Activated T-helper 1 cell treated with anti-CD3 and anti-CD28 coated beads, Interleukin-2, amount 50 U/mL, for 16 hours (primary cell): Measurements from ENCODE around the gene AURKB.
"Not testable (repeated sequence)": the region's sequence is repeated elsewhere in the genome, so short reads cannot be mapped to it uniquely, and the experiment has no call there.

Experiments used
- DNase-seq, 2 donors: peaks; one replicate each; pipeline ENCODE4 v3.0.0-alpha.2; 2020; ENCODE audit warnings: low read depth in 1 of 2, low spot score in 1 of 2

AURKB gene

GRCh38 chr17:8209907-8210760, at the start of gene AURKB:
Gene AURKB, minus strand, starts transcription at chr17:8210575. Its CDS starts 351 bp downstream, at chr17:8210224.
- DNase-seq: peak; percentile 82 to 86

GRCh38 chr17:8257801-8258200, 47.4 kb upstream of the AURKB start:
- DNase-seq: no peak

GRCh38 chr17:8256691-8257090, 46.3 kb upstream of the AURKB start:
- DNase-seq: no peak

DNA sequence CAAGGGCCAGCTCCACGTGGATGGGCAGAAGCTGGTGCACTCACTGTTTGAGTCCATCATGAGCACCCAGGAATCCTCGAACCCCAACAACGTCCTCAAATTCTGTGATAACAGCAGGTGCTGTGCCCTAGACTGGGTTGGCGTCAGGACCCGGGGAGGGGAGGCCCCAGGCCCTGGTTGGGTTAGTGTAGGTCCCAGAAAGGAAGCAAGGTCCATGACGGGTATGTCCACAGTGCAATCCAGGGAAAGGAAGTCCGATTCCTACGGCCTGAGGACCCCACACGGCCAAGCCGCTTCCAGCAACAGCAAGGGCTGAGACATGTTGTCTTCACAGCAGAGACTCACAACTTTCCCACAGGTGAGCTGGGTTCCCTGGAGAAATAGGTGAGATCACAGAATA, 45.9 kb upstream of the AURKB start:
- DNase-seq: no peak

- no peak for DNase-seq
Measured at GRCh38 chr17:8255499-8255898, 45.1 kb upstream of the AURKB start.

DNA sequence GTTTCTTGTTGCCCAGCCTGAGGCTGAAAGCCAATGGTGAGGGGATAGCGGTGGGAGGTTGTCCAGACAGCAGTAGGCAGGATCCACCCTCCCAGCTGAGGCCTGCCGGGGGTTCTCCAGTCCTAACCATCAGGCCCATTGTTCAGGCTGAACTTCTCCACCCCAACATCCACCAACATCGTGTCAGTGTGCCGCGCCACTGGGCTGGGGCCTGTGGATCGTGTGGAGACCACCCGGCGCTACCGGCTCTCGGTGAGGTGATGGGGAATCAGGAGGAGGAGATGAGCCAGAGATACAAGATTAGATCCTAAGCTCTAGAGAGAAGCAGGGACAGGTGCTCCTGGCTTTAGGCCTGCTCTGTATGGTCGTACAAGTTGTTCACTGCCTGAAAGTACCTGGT, 44.5 kb upstream of the AURKB start:
- no peak for DNase-seq

- no peak for DNase-seq
Measured at GRCh38 chr17:8253801-8254200, 43.4 kb upstream of the AURKB start.

DNA sequence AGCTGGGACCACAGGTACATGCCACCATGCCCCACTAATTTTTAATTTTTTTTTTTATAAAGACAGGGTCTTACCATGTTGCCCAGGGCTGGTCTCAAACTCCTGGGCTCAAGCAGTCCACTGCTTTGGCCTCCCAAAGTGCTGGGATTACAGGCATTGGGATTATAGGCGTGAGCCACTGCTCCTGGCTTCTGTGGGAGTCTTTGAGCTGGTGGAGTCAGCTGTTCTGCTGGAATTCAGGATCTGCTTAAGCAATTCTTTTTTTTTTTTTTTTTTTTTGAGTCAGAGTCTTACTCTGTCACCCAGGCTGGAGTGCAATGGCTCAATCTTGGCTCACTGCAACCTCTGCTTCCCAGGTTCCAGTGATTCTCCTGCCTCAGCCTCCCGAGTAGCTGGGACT, 41.0 kb upstream of the AURKB start:
- not testable (repeated sequence) for DNase-seq

DNA sequence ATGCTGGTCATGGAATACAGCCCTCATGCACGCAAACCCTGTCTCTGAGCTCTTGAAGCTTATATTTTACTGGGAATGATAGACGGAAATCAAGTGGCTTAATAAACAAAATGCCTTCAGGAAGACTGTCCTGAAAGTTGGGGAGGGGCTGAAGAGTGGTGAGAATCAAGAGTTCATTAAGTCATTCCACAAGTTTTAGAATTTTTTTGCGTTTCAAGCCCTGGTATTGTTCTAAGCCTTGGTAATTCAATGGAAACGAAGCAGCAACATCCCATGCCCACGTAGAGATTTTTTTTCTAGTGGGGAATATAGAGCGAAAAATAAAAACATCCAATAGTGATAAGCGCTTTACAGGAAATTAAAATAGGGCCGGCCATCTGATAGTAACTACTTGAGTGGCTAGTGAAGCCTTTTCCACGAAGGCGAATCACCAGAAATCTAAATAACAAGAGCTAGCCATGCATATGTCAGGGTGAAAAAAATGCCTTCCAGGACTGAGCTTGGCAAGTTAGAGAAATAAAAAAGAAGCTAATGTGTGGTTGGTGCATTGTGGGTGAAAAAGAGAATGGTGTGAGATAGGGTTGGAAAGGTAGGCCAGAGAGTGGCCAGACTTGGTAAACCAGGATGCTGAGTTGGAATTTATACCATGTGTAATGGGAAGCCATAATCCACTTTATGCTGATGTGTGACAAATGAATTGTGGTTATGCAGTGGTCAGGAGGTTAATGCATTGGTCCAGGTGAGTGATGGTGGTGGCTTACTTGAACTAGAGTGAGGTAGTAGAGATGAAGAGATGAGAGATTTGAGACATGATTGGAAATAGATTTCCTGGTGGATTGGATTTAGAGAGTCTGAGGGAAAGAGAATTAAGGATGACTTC, 39.5 kb upstream of the AURKB start:
- no peak for DNase-seq

GRCh38 chr17:8248751-8249607, 38.6 kb upstream of the AURKB start, which contains the start of gene PFAS:
Gene PFAS, plus strand, starts transcription at chr17:8249289. Its CDS starts 4,649 bp downstream, at chr17:8253938.
- DNase-seq: peak; percentile 93 to 96

DNA sequence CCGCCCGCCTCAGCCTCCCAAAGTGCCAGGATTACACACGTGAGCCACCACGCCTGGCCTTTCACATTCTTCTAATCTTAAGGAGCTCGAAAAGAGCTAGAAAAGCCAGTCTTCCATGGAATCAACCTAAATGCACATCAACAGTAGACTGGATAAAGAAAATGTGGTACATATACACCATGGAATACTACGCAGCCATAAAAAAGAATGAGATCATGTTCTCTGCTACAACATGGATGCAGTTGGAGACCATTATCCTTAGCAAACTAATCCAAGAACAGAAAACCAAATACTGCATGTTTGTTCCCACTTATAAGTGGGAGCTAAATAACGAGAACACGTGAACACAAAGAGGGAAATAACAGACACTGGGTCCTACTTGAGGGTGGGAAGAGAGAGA, 34.4 kb upstream of the AURKB start:
- DNase-seq: no peak

DNA sequence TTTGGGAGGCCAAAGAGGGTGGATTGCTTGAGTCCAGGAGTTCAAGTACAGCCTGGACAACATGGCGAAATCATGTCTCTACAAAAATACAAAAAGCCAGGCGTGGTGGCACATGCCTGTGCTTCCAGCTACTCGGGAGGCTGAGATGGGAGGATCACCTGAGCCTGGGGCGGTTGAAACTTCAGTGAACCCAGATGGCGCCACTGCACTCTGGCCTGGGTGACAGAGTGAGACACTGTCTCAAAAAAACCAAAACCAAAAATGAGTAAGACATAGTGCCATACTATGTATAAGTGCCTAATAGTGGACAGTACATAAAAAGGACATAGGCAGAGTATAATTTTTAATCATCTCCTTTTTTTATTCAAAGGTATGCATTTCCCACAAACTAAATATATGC, 33.5 kb upstream of the AURKB start:
- DNase-seq: no peak

DNA sequence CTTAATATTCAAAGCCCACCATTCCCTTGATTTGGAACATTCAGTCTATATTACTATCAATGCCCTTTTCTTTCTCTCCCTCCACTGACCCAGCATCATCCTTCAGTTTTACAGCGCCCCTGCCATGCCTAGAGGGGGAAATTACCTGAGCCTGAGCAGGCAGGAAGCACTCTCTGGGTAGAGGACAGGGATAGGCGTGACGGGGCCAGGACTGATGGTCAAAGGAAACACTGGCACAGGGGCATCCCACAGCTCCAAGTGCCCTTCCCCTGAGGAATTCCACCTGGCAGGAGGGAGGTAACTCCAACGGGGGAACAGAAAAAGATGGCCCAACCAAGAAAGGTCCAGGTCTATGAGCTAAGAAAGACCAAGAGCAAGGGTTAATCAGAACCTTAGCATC, 27.5 kb upstream of the AURKB start:
- no peak for DNase-seq

GRCh38 chr17:8237175-8237574, 26.8 kb upstream of the AURKB start:
- DNase-seq: no peak

DNA sequence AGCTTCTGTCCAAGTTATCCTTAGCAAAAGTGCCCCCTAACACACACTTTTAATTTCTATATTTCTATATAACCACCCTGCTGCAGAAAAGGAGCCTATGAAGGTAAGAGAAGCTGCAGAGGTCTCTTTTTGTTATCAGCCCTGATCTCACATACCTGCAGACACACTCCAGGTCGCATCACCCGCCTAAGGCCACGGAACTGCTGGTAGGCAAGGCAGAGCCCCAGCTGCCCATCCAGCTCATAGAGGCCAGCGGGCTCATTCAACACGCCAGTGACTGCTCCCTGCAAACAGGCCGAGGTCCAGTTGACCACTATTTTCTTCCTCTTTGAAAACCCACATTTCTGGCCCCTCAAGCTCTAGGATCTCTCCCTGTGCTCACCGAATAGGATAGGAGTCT, 25.3 kb upstream of the AURKB start:
- no peak for DNase-seq

DNA sequence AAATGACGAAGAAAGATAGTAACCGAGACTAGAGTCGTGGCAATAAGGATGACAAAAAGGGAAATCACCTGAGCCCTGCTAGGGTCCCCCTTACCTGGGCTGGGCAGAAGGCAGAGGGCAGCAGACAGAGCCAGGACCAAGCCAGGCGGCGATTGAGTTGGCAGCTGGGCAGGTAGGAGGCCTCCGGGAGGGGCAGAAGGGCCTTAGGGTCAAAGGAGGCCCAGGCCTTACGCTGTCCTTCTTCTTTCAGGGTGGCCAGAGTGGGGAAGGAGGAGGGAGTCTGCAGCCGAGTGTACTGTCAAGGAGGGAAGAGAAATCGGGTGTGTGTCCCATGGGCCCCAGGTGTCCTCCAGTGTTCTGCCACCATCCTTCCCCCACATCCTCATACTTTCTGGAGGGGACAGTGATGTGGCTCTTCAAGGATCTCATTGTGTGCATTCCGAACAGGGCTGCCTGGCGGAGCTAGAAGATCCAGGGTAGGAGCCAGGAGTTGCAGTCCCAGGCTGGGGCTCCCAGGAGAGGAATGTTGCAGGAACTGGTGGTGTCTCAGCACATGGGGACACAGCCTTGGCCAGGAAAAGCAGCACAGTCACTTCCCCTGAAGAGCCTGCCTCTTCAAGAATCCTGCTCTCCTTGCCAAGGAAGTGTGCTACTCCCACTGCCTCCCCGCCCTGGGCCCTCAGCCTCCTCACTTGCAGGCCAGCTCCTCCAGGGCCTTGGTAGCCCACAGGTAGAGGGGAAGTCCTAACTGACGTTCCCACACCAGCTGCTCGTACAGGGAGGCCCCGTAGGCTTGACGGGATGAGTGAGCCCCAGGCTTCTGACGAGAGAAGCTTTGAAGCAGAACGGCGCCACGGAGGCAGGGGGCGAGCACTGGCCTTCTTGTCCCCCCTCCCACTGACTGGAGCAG, 24.2 kb upstream of the AURKB start:
- DNase-seq: no peak

DNA sequence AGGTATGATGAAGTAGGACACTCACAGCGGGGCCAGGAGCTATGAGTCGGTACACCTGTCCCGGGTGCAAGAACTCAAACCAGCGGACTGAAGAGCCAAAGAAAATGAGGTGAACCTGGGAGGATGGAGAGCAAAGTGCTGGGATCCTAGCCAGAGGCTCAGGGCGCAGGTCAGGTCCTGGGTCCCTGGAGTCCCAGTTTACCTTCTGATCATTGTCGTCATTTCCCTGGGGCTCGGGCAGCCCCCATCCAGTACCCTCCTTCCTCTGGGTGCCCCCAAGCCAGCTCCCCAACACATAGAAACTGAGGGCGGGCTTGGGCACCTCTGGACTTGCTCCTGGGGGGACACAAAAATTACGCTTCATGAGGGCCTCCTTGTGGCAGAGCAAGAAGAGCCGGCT, 21.3 kb upstream of the AURKB start:
- no peak for DNase-seq

DNA sequence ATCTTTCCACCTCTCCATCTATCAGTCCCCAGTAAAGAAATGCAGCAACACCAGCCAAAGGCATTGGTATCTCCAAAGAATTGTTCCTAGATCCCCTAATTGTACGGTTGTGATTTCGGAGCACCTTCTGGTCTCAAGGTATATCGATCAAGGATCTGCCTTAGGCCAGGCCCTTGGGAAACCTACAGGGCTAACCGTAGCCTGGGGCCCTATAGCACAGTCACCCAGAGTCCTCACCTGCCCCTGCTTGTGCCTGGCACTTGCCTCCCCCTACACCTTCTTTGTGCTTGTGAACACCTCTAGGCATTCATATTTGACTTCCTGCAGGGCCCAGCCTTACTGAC, 16.8 kb upstream of the AURKB start:
- DNase-seq: no peak

DNA sequence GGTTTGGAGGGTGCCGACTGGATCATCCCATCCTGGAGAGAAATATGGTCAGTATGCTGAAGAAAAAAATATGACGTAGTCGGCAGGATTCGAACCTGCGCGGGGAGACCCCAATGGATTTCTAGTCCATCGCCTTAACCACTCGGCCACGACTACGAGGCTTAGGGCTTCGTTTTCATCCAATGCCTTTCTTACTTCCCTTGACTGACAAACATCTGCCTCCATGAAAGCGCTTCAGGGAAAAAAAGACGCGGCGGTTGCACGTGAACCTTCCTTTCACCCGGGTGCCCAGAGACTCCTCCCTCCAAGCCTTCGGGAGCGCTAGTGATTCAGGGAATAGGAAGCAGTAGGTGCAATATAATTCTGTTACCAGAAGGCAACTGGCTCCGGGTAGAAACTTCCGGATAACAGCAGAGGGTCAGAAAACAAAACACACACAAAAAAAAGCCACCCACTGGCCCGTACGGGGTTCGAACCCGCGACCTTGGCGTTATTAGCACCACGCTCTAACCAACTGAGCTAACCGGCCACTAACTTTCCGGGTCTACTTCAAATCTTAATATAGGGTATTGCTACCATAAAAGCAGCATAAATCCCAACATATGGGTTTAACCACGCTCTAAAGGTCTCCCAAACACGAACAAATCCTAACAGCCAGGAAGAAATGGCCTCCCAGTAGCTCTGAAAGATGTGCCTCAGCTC, 16.3 kb upstream of the AURKB start:
- DNase-seq: peak in 1 of 2 donors; percentile 24
